ENCODE results near the gene CPLX3. TPM values are rescaled to one million over a fixed set of nuclear protein-coding genes. Genes with fewer than 3 reads are reported as not detected.
A peak's percentile ranks its signal among the peaks of the same experiment; 100 is the strongest.

CPLX3 gene
- total RNA-seq, 1 donor from 2014 or later = not detected

GRCh38 chr15:74831813-74832495 lies 5.5 kb downstream of the CPLX3 start:
- no peak for TF ChIP-seq CTCF (IDR thresholded peaks at IDR 0.05; ENCODE audit: insufficient read depth, low read length, poor library complexity, severe bottlenecking)
- Histone ChIP-seq H3K4me3 (ENCODE audit: low read depth, low read length) (no peak overlapping the region), H3K27me3 (ENCODE audit: control insufficient read depth, insufficient read depth, low read length) (peaks cover 18% of the 10 kb centered on the region), H3K36me3 (ENCODE audit: control insufficient read depth, insufficient read depth, low read length) (no peaks in the 10 kb centered on the region)
- DNase-seq (ENCODE audit: low read depth) = no peak

- Histone ChIP-seq H3K4me3 (ENCODE audit: low read depth, low read length) (no peak overlapping the region), H3K36me3 (ENCODE audit: control insufficient read depth, insufficient read depth, low read length) (no peaks in the 10 kb centered on the region), H3K27me3 (ENCODE audit: control insufficient read depth, insufficient read depth, low read length) (peaks cover 10% of the 10 kb centered on the region)
- DNase-seq (ENCODE audit: low read depth) = no peak
- no peak for TF ChIP-seq CTCF (IDR thresholded peaks at IDR 0.05; ENCODE audit: insufficient read depth, low read length, poor library complexity, severe bottlenecking)
These were observed 6.4 kb downstream of the CPLX3 start for GRCh38 chr15:74832826-74833225.

- TF ChIP-seq CTCF (IDR thresholded peaks at IDR 0.05; ENCODE audit: insufficient read depth, low read length, poor library complexity, severe bottlenecking) = no peak
- Histone ChIP-seq H3K36me3 (ENCODE audit: control insufficient read depth, insufficient read depth, low read length) (no peaks in the 10 kb centered on the region), H3K4me3 (ENCODE audit: low read depth, low read length) (no peak overlapping the region), H3K27me3 (ENCODE audit: control insufficient read depth, insufficient read depth, low read length) (peaks cover 3% of the 10 kb centered on the region)
- no peak for DNase-seq (ENCODE audit: low read depth)
These were observed 7.1 kb downstream of the CPLX3 start for GRCh38 chr15:74833376-74834107.

- H3K27me3 ChIP-seq (ENCODE audit: control insufficient read depth, insufficient read depth, low read length) = no peaks in the 10 kb centered on the region
- TF ChIP-seq CTCF (IDR thresholded peaks at IDR 0.05; ENCODE audit: insufficient read depth, low read length, poor library complexity, severe bottlenecking) = peak; percentile 90
- DNase-seq (ENCODE audit: low read depth) = no peak
- no peaks in the 10 kb centered on the region for H3K36me3 ChIP-seq (ENCODE audit: control insufficient read depth, insufficient read depth, low read length)
- no peak overlapping the region for H3K4me3 ChIP-seq (ENCODE audit: low read depth, low read length)
These were observed 8.9 kb downstream of the CPLX3 start for GRCh38 chr15:74835312-74835823.

- Histone ChIP-seq H3K36me3 (ENCODE audit: control insufficient read depth, insufficient read depth, low read length) (no peaks in the 10 kb centered on the region), H3K27me3 (ENCODE audit: control insufficient read depth, insufficient read depth, low read length) (no peaks in the 10 kb centered on the region), H3K4me3 (ENCODE audit: low read depth, low read length) (no peak overlapping the region)
- no peak for TF ChIP-seq CTCF (IDR thresholded peaks at IDR 0.05; ENCODE audit: insufficient read depth, low read length, poor library complexity, severe bottlenecking)
- DNase-seq (ENCODE audit: low read depth) = no peak
These were observed 10.4 kb downstream of the CPLX3 start for GRCh38 chr15:74836846-74837245.

All from kidney epithelial cell (primary cell).